Fibroblast of the conjunctiva (primary cell): ENCODE measurements around the gene ZNF672.
"Not testable (repeated sequence)": the region's sequence is repeated elsewhere in the genome, so short reads cannot be mapped to it uniquely, and the experiment has no call there.

Experiments
- DNase-seq: peaks from one replicate; pipeline ENCODE4 v3.0.0-alpha.2; 2010; ENCODE audit warnings: low read depth

ZNF672 gene

DNA sequence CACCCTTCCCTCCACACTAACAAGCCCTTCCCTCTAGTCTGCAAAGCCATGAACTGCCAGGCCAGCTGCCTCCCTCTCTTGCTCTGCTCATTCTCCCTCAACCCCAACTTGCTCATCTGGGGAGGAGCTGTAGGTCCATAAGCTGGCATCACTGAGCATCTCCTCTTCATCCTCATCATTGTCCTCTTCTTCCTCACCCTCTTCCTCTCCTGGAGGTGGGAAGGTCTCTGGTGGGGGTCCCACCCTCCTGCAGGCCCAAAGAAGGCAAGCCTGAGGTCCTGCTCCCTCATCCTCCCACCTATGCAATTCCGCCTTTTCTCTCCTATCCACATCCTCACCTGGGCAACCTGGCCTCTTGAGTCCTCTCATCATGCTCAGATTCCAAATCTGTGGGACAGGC, 18.2 kb downstream of the ZNF672 start:
- no peak for DNase-seq

DNA sequence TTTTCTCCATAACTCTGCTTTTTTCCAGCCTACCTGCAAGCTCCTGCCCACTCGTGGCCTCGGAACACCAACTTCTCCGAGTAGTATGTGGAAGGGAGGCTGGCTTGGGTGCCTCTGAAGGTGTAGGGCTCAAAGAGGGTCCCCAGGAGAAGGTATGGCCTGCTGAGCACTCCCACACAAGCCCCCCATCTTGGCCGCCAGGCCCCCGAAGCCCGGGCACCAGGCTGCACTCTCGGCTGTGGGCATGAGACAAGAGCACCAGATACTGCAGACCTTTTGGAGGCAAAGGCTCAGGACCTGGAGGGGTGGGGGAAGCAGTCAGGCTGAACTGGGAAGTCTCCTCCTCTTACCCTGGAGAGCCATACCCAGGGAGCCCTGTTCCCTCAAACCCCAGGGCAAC, 19.2 kb downstream of the ZNF672 start:
- no peak for DNase-seq

DNA sequence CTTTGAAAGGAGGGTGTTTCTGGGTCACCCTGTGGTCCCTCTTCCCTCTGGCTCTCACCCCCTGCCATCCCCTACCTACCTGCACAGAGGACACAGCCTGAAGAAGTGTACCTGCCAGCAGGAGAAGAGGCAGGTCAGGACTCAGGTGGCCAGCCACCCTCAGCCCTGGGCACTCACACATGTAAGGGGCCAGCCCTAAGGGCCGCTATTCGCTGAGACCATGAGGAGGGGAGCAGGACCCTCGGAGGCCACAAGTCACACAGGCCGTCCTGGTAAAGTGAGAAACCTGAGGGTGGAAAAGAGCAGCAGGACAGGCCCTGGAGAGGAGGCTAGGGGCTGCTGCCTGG, 19.7 kb downstream of the ZNF672 start:
- no peak for DNase-seq

DNA sequence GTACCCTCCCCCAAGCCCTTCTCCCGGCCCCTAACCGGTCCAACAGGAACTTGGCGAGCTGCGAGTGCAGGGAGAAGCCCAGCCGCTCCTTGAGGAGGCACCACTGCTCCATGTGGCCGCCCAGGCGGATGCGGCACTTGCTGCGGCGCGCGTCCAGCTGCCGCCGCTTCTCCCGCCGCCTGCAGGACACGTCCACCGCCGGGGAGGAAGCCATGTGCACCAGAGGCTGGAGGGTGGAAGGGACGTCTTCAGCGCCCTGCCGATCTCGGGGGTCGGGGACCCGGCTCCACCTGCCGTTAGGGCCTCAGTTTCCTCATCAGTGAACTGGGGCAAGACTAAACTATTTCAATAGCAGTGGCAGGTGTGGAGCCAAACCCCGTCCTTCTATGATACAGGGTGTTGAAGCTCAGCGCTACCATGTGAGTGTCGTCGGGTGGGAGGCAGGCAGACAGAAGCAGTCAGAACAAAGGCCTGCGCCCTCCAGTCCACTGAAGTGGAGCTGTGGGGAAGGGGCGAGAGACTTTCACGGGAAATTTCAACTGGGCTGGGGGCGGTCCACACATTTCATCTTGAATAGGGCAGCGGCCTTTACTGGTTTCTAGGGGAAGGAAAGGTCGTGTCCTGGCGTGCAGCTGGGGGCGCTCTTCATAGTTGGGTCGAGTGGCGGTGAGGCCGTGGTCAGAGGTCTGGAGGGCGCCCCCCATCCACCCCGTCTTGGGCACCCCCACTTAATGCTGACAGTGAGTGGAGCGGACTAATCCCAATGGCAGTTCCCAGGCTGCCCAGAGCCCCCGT, 20.3 kb downstream of the ZNF672 start:
- peak; percentile 30 for DNase-seq

DNA sequence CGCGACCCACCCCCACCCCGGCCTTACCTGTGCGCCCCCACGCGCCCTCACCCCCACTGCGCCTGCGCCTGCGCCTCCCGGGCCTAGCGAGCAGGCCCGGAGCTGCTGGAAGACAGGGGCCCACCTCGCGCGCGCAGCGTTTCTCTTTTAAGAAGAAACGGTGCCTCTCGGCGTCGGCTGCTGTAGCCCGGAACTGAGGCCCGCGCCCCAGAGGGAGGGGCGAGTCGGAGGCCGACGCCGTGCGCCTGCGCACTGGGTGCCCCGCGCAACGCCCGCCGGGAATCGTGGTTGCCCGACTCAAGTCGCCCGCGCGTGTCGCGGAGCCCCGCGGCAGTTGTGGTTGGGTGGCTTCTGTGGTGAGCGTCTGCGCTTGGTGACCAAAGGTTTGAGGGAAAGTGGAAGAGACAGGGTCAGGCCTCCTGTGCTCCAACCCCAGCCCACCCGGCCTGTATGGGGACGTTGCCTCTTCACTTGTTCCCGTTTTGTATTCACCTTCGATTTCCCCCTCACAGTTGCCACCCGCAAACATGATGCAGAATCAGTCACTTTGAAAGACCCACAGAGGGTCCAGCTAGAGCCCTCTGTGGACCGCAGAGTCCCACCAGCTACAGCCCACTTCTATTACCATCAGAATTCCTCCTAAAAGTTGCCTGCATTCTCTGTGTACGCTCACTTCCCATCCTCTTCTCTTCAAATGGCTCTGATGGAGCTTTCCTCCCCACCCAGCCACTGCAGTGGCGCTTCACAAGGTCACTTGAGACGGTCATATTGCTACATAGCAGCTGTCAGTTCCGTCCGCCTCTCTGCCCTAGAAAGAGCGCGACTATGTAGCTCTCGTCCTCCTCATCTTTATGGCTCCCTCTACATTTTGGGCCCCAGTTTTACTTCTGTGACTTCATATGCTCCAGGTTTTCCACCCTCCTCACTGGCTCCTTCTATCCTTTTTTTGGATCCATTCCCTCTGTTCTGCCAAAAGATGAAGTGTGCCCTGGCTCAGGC, 21.2 kb downstream of the ZNF672 start, which contains the start of gene ZNF692:
Gene ZNF692, minus strand, starts transcription at position 195 of the 999 bp plus-strand sequence. CDS start 776 bp downstream, outside the sequence.
- DNase-seq, result peak; percentile 94

DNA sequence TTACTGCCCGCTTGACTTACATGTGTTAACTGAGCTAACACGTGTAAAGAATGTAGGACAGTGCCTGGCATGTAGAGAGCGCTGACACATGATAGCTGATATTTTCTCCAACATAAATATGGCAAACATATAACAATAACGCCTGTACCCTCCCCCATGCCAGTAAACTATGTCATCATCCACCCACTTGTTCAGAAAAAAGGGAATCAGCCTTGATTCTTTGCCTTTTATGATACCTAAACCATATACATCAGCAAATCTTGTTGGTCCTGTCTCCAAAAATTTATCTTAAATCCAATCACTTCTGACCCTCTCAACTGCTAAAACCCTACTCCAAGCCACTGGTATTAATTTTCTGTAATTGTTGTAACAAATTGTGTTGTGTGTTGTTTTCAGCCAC, 22.0 kb downstream of the ZNF672 start:
- DNase-seq, result no peak

DNA sequence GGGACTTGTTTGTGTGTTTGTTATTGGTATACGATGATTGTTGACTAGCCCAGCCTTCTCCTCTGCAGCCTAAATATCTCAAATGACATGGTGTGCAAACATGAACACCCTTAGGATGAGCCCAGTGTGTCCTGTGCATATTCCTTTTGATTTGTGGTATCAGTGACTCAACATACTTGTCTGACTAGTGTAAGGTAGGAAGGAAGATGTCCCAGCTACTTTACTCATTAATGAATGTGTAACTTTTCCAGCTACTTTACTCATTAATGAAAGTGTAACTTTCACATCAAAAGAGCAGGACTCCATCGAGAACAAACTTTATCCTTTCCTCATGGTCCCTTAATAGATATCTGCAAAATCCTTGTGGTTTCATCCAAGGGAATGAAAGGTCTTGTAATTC, 23.6 kb downstream of the ZNF672 start:
- DNase-seq, result no peak

DNA sequence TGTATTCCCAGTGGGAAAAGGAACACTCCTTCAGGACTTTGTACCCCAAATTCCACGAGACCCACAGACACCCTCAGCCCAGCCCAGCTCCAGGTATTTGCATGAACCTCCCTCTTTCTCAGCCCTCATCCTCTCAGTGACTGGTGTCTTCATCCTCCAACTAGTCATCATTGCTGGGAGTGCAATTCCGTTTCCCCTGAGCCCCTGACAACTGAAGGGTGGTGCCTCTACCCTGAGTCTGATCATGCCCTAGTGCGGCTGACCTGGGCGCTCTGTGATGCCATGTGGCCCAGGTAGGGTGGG, 24.6 kb downstream of the ZNF672 start:
- no peak for DNase-seq

DNA sequence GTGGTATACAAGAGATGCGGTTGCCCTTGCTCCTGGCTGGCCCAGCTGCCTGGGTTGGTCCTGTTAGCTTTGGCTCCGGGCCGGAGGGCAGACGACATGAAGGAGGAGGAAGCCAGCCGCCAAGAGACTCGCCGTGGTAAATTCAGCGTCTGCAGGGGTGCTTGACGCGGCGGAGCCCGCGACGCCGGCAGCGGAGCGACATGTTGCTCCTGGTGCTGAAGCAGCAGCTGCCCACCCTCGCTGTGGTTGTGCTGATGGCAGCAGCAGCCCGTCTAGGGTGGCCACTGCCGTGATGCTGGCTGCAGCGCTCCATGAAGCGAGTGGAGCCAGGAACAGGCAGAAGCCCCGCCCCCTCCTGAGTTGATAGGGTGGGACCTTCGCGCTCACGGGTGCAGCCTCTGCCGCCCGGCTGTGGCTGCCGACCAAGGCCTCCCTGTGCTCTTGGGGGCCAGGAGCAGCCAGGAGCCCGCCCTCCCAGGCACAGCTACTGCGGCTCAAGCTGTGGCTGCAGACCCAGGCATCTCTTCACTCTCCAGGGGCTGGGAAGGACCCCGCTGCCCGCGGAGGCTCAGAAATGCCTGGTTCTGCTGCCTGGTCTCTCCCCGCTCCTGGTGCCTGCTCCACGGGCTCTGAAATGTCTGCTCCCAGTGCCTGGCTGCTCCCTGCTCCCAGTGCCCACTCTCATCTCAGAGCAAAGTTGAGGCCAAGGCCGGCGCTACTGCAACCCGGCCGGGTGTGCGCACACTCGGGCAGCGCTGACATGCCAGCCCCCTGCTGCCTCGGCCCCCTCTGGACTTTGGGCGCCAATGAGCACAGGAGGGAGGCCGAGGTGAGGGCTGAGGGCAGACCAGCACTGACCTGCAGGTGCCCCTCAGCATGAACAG, 25.2 kb downstream of the ZNF672 start:
- peak; percentile 57 for DNase-seq

DNA sequence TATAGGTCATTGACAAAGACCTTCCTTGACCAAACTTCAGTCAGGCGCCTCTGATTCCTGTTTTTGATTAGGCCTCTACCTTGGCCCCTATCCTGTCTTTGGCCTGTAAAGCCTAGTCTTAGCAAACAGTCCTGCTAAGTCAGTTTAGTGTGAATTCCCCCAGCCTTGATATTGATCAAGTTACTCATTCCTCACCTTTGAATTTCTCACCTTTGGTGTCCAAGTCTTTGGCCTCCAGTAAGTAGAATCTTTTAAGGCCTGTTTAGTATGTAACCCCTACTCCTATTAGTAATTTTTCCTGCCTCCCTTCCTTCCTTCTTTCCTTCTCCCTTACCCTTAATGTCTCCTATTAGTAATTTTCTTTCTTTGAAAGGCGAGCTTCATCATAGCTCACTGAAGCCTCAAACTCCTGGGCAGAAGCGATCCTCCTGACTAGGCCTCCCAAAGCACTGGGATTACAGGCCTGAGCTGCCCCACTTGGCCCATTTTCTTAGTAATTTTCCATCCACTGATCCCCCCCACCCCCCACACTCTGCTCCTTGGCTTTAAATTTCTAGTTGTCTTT, 33.9 kb downstream of the ZNF672 start:
- no peak for DNase-seq

DNA sequence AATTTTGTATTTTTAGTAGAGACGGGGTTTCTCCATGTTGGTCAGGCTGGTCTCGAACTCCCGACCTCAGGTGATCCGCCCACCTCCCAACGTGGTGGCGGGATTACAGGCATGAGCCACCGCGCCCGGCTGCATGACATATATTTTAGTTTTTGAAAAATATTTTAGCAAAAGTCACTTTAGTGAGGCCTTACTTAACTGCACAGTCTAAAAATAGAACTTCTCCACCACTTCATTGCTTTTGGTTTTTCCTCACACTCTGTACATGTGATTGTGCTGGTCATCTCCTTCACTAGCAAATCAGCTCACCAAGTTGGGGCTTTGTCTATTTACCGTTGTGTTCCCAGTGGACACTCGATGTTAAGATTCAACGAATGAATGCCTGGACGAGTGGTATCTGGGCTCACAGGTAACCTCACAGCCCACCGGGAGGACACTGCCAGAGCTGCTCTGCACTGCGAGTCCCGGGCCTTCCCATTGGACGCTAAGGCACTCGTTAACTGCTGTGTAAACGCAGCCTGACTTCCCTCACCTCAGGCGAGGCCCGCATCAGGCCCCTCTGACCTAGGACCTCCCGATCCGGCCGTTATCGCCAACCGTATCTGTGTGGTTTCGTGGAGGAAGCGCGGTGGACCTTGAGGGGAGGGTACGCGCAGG, 34.9 kb downstream of the ZNF672 start:
- peak; percentile 6 for DNase-seq

DNA sequence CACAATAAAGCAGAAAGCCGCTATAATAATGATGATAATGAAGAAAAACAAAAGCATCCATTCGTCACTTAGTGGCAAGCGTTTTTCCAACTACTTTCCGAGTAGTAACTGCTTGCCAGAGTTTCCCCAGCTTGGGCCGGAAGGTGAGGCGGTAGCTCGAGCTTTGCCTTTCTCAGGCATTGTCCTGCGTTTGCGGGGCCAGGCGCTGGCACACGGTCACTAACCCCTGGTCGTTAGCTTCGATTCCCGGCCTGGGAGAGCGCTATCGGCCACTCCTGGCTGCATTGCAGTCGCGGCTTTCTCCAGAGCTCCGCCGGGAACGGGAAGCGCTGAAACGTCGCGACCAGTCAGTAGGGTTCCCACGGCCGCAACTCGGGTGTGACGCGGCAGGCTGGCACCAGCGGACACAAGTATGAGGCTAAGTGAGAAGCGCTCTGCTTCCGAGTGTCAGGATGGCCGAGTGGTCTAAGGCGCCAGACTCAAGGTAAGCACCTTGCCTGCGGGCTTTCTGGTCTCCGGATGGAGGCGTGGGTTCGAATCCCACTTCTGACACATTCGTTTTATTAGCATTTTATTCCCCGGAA, 35.5 kb downstream of the ZNF672 start:
- DNase-seq, result peak; percentile 97

DNA sequence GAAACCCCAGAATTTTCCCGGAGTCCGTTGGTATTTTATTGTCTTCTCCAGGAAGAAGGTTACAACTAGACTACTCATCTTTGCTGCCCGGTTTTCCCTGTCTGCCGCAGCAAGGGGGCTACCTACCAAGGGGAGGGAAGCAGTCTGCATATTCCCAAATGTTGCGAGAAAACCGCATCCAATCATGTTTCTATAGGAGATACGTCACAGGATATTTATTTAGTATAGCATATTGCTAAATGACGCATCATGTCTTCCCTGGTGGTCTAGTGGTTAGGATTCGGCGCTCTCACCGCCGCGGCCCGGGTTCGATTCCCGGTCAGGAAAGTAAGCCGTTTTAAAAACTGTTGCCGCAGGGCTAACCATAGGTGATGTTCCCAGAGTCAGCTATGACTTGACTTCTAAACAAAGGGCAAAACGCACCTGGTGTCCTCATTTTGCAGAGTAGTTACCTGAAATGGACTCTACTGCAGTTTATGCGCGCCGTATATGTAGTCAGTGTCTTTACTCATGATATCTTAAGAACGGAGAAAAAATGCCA, 36.0 kb downstream of the ZNF672 start:
- DNase-seq, result no peak

DNA sequence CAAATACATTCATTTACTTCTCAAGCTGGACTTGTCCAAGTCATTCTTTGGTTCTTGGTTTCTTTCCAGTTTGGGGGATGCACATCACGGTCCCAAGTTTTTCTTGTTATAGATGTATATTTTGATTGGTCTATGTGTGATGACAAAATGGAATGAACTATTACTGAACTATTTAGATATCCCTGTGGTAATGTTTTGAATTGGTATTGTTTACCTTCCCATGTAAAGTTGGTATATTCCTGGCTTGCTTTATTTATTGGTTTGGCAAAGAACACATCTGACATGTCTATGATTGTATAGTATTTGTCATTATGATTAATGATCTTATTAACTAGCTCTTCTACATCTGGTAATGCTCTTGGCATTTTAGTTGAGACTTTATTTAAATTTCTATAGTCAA, 43.2 kb downstream of the ZNF672 start:
- no peak for DNase-seq

DNA sequence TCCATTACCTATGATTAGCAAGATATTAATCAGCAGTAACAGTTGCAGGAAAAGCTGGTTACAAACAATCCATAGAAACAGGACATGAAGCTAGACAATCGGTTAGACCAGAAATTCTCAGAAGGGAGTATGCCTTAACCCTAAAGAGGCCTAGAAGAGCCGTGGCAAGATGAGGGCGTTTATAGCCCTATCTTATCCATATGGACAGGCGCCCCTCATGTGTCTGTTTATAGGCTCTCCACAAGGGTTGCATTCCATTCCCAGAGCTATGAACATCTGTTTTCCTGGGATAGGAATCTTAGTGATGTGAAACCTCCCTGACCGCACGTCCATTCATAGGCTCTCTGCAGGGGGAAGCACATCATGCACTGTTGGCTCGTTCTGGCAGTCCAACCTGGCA, 44.4 kb downstream of the ZNF672 start:
- DNase-seq, result not testable (repeated sequence)

DNA sequence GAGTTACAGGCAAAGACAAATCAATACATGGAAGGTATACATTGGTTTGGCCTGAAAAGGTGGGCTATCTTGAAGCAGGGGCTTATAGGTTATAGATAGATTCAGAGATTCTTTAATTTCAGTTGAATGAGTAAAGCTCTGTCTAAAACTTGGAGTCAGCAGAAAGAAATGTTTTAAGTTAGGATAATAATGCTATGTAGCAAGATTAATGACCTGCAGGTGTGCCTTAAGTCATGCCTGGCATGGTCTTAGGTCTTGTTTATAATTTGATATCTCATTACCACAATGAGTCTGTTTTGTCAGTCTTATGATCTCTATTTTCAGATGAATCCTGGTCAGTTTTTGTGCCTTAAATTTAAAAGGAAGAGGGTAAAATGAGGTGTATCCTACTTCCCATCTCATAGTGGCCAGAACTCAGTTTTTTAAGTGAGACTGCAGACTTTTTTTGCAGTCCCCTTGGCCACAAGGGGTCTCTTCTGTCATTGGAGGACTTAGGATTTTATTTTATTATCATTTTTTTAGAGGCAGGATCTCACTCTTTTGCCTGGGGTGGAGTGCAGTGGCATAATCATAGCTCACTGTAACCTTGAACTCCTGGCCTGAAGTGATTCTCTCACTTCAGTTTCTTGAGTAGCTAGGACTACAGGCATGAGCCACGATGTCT, 46.7 kb downstream of the ZNF672 start:
- DNase-seq, result no peak

DNA sequence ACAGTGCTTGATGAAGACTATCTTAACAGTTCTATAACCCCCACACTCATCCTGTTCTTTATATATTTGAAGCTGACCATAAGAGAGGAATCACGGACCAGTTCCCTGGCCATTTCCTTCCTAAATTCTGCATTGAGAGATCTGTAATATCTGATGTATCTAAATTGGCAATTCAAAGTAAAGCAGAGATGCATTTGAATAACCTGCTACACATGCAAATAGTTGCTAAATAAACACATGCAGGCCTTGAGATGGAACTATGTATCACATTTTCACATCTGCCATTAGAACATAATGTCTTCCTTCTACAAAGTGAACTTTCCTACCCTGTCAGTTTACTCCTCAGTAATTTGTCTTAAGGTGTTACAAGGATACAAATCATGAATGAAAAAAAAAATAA, 47.6 kb downstream of the ZNF672 start:
- DNase-seq, result no peak

DNA sequence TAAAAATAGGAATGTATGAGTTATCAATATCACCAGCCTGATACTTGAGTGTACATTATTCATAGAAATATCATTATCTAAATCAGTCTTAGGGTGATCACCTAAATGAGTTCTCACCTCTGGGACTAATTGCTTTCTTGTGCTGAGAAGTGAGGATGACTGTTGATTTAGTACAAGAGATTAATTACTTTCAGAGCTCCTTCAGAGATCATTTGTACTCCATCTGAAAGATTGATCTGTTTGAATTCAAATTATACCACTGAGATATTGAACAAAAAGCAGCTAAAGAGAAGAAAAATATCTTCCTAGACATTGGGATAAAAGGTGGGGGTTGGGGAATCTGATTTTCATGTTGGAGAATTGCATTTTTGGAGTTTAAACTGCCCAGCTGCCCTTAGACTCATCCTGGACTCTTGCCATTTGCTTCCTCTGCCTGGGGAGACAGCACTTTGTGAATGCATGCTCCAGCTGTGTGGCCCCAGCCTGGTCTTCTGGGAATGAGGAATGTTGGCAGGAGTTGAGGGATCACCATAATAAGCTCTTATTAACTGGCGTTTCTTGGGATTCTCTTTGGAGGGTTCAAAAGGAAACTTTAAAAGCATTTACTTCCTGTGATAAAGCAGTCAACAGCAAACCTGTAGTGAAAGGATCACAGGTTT, 48.3 kb downstream of the ZNF672 start:
- DNase-seq, result no peak

DNA sequence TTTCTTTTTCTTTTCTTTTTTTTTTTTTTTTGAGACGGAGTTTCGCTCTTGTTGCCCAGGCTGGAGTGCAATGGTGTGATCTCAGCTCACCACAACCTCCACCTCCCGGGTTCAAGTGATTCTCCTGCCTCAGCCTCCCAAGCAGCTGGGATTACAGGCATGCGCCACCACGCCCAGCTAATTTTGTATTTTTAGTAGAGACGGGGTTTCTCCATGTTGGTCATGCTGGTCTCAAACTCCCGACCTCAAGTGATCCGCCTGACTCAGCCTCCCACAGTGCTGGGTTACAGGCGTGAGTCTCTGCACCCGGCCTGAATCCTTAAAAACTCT, 51.9 kb downstream of the ZNF672 start:
- not testable (repeated sequence) for DNase-seq
